ENCODE data around the gene NME1. TPM values are rescaled to one million over a fixed set of nuclear protein-coding genes. Genes with fewer than 3 reads are reported as not detected.
A peak's percentile ranks its signal among the peaks of the same experiment; 100 is the strongest.

Gene NME1
- total RNA-seq = 214 and 215 TPM in 2 replicates
- polyA plus RNA-seq = 266 and 326 TPM in 2 replicates
- 315 and 403 TPM in 2 replicates for polyA plus RNA-seq (2011; cell fraction: cytosol; rRNA removed)
- 134 and 163 TPM in 2 replicates for polyA plus RNA-seq (2011; cell fraction: nucleus; rRNA removed)
- 222 and 302 TPM in 2 replicates for polyA plus RNA-seq (2012)
- polyA minus RNA-seq = 106 and 107 TPM in 2 replicates
- polyA minus RNA-seq (2011; cell fraction: cytosol; rRNA and poly(A)+ RNA removed) = 75.4 TPM
- polyA minus RNA-seq (2011; cell fraction: nucleus; rRNA and poly(A)+ RNA removed) = 18.8 and 21.3 TPM in 2 replicates
- Bru-seq, nascent RNA = percentile 88 among the genes with signal in this experiment
- percentile 97 among the genes with signal in this experiment for BruChase-seq, experiment 1, labeled RNA remaining after a 6-hour chase
- percentile 90 among the genes with signal in this experiment for BruChase-seq, experiment 2, labeled RNA remaining after a 2-hour chase
- long read RNA-seq, transcript NME1-202 (6 exons, 986 nt) = minor isoform, 28 of 817 reads
- long read RNA-seq, transcript NME1-203 (5 exons, 940 nt) = major isoform, 695 of 817 reads
- long read RNA-seq, partial matches to known transcripts = 73 of 817 reads
- long read RNA-seq, other reads (novel, unspliced or antisense) = 16 of 817 reads

DNA sequence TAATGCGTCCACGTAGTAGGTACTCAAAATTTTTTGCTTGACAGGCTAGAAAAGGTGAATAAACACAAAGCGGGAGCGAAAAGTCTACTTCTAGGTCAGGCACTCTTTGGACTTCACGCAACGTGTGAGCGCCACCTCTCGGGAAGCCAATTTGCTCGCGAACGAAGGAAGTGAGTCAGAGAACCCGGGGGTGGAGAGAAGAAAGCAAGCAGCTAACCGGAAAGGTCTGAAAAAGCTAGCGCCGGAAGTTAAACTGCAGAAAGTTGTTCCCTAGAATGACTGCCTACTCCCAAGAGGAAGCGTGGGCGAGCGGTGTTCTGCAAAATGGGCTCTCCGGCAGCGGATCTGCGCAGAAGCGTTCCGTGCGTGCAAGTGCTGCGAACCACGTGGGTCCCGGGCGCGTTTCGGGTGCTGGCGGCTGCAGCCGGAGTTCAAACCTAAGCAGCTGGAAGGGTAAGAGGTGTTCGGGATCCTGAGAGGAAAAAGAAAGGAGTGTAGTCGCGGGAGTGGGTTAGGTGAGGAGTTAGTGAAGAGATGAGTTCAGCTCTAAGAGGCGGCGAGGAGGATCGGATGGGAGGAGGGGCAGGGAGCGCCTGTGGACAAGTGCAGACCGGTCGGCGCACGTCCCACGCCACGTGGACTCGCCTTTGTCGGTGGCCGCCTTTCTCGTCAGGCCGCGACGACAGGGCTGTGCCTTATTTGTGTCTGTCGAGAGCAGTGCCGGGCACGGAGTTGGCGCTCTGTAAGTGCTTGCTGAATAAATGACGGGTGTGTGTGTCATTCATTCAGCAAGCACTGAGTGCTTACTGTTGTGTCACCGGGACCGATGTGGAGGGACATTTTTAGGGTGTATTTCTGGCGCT lies at the start of gene NME1:
NME1 (plus strand) TSS at position 350 of the 863 bp plus-strand sequence. CDS start 2,096 bp downstream, outside the sequence.
- peak; percentile 95 for TF ChIP-seq FOS (IDR thresholded peaks at IDR 0.05; ENCODE audit: borderline replicate concordance, insufficient read depth, low read length)
- TF ChIP-seq EZH2 (IDR thresholded peaks at IDR 0.05; ENCODE audit: borderline replicate concordance, low read depth, low read length, severe bottlenecking) = no peak
- TF ChIP-seq JUN (IDR thresholded peaks at IDR 0.05; ENCODE audit: borderline replicate concordance, insufficient read depth, insufficient read length, low read depth) = peak; percentile 84
- peak; percentile 99 for TF ChIP-seq POLR2AphosphoS5 (IDR thresholded peaks at IDR 0.05; ENCODE audit: insufficient read depth, low read depth, low read length)
- no peak for TF ChIP-seq GATA2 (IDR thresholded peaks at IDR 0.05; ENCODE audit: insufficient read depth, insufficient read length, low read depth, low read length)
- peak; percentile 100 for TF ChIP-seq MYC (IDR thresholded peaks at IDR 0.05; ENCODE audit: low read depth, low read length)
- TF ChIP-seq, protein P1, sequence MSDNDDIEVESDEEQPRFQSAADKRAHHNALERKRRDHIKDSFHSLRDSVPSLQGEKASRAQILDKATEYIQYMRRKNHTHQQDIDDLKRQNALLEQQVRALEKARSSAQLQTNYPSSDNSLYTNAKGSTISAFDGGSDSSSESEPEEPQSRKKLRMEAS (IDR thresholded peaks at IDR 0.05; ENCODE audit: insufficient read depth, insufficient read length) = peak; percentile 96
- peak; percentile 74 for TF ChIP-seq POLR2A (IDR thresholded peaks at IDR 0.05; ENCODE audit: low read depth, low read length)
- TF ChIP-seq, protein P2, sequence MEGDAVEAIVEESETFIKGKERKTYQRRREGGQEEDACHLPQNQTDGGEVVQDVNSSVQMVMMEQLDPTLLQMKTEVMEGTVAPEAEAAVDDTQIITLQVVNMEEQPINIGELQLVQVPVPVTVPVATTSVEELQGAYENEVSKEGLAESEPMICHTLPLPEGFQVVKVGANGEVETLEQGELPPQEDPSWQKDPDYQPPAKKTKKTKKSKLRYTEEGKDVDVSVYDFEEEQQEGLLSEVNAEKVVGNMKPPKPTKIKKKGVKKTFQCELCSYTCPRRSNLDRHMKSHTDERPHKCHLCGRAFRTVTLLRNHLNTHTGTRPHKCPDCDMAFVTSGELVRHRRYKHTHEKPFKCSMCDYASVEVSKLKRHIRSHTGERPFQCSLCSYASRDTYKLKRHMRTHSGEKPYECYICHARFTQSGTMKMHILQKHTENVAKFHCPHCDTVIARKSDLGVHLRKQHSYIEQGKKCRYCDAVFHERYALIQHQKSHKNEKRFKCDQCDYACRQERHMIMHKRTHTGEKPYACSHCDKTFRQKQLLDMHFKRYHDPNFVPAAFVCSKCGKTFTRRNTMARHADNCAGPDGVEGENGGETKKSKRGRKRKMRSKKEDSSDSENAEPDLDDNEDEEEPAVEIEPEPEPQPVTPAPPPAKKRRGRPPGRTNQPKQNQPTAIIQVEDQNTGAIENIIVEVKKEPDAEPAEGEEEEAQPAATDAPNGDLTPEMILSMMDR (IDR thresholded peaks at IDR 0.05; ENCODE audit: extremely low read depth in 1 of 2, insufficient read depth in 1 of 2, low read depth in 1 of 2, low read length in 2 of 2) = peak; percentile 82 to 96
- Histone ChIP-seq H3K4me1 (ENCODE audit: control insufficient read depth, extremely low read depth, insufficient read depth, low read length) (peaks cover 14% of the 10 kb centered on the region), H3K9ac (replicated peaks; ENCODE audit: extremely low read depth, insufficient read depth, low read length) (peak within 1 kb of the TSS; percentile 79), H3K4me2 (ENCODE audit: insufficient read depth, low read length) (peak within 1 kb of the TSS; percentile 78), H3K36me3 (ENCODE audit: control insufficient read depth in 2 of 2, extremely low read depth in 1 of 2, insufficient read depth in 2 of 2, low read length in 2 of 2) (peaks cover 1 to 6% of the 10 kb centered on the region in 2 experiments), H2AFZ (ENCODE audit: low read depth, low read length) (peak within 1 kb of the TSS; percentile 85), H3K79me2 (ENCODE audit: control insufficient read depth, insufficient read depth, low read length) (peaks cover 46% of the 10 kb centered on the region), H3K27me3 (ENCODE audit: control insufficient read depth in 2 of 2, insufficient read depth in 2 of 2, low read length in 2 of 2) (no peaks in the 10 kb centered on the region), H4K20me1 (replicated peaks; ENCODE audit: control insufficient read depth, extremely low read depth, insufficient read depth, low read length) (no peaks in the 10 kb centered on the region), H3K9me1 (replicated peaks; ENCODE audit: control insufficient read depth, extremely low read depth, insufficient read depth, low read length) (no peaks in the 10 kb centered on the region), H3K27ac (ENCODE audit: insufficient read depth, low read depth, low read length) (peak within 1 kb of the TSS; percentile 70), H3K9me3 (replicated peaks; ENCODE audit: control insufficient read depth, insufficient read depth, low read length) (no peaks in the 10 kb centered on the region), H3K4me3 (replicated peaks in 1 of 3; ENCODE audit: insufficient read depth in 1 of 3, low read depth in 1 of 3, low read length in 3 of 3) (peak within 1 kb of the TSS; percentile 56 to 87 (median 85))
- ChIA-PET CTCF (interaction anchor here (0.6 to 3.5 kb wide), 41 partner anchors 9 to 370 kb away, joined by 3 to 140 read pairs (median 5); partner anchors contain the start of genes NME2, SPAG9 and TOB1), POLR2A (interaction anchor here (0.5 to 1.0 kb wide), 4 partner anchors 11 to 287 kb away, joined by 3 to 5 read pairs (median 4); partner anchors contain the start of gene SPAG9)
- dilution Hi-C loops (cut with MboI; ENCODE audit: extremely low pct_ligation_motif_present, low sequenced_read_pairs) (no loop called here), intact Hi-C loops (cut with micrococcal nuclease) (loop anchor here (1.0 to 10.0 kb wide), 10 partner anchors 13 to 609 kb away; partner anchors contain the start of genes MBTD1, NME2, SPATA20 and TOB1)
- DNase-seq (ENCODE audit: low read depth, low spot score) (peak; percentile 99), FAIRE-seq (peak; percentile 97)
- no TSS peak for BruUV-seq (replicated peaks)
